ENCODE results near the gene PRKAG1.

PRKAG1 gene

DNA sequence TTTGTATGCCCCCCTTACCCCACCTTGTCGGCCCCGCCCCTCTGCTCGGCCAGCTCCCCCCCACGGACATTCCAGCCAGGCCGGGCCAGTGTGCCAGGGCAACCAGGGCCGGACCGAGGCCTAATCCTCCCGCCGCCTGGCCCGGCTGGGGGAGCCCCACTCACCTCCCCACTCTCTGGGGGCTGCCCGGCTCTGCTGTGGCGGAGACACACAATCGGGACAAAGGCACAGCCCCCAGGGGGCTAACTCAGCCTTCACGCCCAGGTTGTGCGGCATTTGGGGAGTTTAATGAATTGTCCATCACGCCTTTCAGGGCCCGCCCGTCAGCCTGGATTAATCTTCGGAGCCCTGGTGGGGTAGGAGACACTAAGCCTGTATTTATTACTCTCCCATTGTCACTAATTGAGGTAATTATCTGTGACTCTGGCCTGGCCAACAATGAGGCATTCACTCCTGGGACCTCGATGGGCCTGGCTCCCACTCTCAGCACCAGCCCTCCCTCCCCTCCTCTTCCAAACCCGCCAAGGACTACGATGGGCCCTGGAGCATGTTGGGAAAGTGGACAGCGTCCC, 31.8 kb downstream of the PRKAG1 start:
- H3K9me3 Mint-ChIP-seq, result no peaks in the 10 kb centered on the region
- peaks cover 10% of the 10 kb centered on the region for H3K36me3 Mint-ChIP-seq (ENCODE audit: insufficient read depth)
- no peak for ATAC-seq (replicated peaks)
- H3K4me1 Mint-ChIP-seq (ENCODE audit: low read depth in 2 of 2), result peaks cover 19 to 21% of the 10 kb centered on the region in 2 donors
- H3K27ac Mint-ChIP-seq, result no peak overlapping the region
- no peak overlapping the region for H3K4me3 Mint-ChIP-seq
- peaks cover 22 to 49% of the 10 kb centered on the region in 2 donors for H3K27me3 Mint-ChIP-seq
- no peak for DNase-seq

DNA sequence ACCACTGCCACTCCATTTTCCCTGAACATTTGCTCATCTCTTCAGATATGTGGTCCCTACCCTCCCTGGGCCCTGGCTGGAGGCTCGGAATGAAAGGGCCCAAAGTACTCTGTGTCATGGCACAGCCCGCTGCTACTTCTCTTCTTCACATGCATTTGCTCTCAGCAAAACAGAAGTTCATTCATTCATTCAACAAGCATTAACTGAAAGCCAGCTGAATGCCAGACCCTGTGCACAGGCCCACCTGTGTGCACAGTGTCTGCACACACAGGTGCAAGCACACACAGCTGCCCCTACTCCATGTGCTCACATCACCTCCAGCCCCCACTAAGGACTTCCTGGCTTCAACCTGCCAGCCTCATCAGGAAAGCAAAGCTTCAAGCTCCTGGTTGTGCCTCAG, 32.7 kb downstream of the PRKAG1 start:
- no peak overlapping the region for H3K27ac Mint-ChIP-seq
- H3K4me3 Mint-ChIP-seq, result no peak overlapping the region
- peaks cover 19 to 45% of the 10 kb centered on the region in 2 donors for H3K27me3 Mint-ChIP-seq
- H3K36me3 Mint-ChIP-seq (ENCODE audit: insufficient read depth), result peaks cover 19% of the 10 kb centered on the region
- H3K4me1 Mint-ChIP-seq (ENCODE audit: low read depth in 2 of 2), result peaks cover 27 to 30% of the 10 kb centered on the region in 2 donors
- no peak for ATAC-seq (replicated peaks)
- DNase-seq, result no peak
- H3K9me3 Mint-ChIP-seq, result no peaks in the 10 kb centered on the region

DNA sequence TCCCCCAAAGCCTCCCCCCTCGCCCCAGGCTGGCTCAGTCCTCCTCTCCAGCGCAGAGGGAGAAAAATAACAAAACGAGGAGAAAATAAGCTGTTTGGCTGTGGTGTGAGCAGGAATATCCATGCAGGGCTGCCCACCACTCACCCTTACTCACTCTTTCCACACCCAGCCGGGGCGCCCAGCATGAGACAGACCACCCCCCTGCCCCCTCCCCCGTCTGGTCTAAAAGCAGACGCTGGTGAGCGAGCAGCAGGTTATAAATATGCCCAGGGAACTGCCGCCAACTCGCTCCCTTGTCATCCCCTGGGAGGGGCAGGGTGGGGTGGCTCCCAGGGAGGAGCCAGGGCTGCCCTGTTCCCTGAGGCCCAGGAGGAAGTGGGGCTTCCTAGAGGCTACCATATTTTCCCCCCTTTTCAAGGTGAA, 33.1 kb downstream of the PRKAG1 start:
- Mint-ChIP-seq H3K27me3 (peaks cover 15 to 40% of the 10 kb centered on the region in 2 donors), H3K27ac (no peak overlapping the region), H3K4me1 (ENCODE audit: low read depth in 2 of 2) (peaks cover 30 to 32% of the 10 kb centered on the region in 2 donors), H3K4me3 (no peak overlapping the region), H3K36me3 (ENCODE audit: insufficient read depth) (peaks cover 23% of the 10 kb centered on the region), H3K9me3 (no peaks in the 10 kb centered on the region)
- DNase-seq (no peak), ATAC-seq (replicated peaks) (no peak)

DNA sequence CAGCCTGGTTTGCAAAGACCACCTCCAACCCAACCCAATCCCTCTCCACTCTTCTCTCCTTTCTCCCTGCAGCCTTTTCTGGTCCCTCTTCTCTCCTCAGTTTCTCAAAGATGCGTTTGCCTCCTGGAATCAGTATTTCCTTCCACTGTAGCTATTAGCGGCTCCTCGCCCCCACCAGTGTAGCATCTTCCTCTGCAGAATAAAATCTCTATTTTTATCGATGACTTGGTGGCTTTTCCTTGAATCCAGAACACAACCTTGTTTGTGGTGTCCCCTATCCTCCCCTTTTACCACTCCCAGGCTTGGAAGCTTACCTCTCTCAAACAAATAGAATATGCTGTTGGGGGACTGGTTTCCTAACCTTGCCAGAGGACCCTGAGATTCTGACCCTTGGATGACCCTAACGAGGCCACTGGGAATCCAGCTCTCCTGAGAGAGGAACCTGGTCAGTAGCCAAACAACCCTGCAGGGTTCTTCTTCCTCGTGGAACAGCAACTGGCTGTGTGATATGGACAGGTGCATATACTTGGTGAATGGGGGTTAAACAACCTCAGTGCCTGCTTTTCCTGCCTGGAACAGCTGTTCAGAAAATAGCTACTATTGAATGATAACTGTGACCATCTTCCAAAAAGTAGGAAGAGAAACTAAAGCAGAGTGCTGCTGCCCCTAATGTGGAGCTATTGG, 36.0 kb downstream of the PRKAG1 start:
- no peaks in the 10 kb centered on the region for H3K9me3 Mint-ChIP-seq
- DNase-seq, result no peak
- ATAC-seq (replicated peaks), result no peak
- peaks cover 40 to 48% of the 10 kb centered on the region in 2 donors for H3K4me1 Mint-ChIP-seq (ENCODE audit: low read depth in 2 of 2)
- H3K27ac Mint-ChIP-seq, result peak overlapping the region; percentile 44 to 94
- peaks cover 40% of the 10 kb centered on the region for H3K36me3 Mint-ChIP-seq (ENCODE audit: insufficient read depth)
- peaks cover 0 to 20% of the 10 kb centered on the region in 2 donors for H3K27me3 Mint-ChIP-seq
- H3K4me3 Mint-ChIP-seq, result peak overlapping the region; percentile 86 to 91

DNA sequence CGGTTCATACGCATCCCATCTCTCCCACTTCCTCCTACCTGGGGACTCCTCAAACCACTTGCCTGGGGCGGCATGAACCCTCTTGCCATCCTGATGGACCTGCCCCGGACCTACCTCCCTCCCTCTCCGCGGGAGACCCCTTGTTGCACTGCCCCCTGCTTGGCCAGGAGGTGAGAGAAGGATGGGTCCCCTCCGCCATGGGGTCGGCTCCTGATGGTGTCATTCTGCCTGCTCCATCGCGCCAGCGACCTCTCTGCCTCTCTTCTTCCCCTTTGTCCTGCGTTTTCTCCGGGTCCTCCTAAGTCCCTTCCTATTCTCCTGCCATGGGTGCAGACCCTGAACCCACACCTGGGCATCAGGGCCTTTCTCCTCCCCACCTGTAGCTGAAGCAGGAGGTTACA, 36.8 kb downstream of the PRKAG1 start:
- Mint-ChIP-seq H3K27ac (peak overlapping the region; percentile 44 to 94), H3K36me3 (ENCODE audit: insufficient read depth) (peaks cover 43% of the 10 kb centered on the region), H3K4me1 (ENCODE audit: low read depth in 2 of 2) (peaks cover 45 to 50% of the 10 kb centered on the region in 2 donors), H3K9me3 (no peaks in the 10 kb centered on the region), H3K27me3 (peaks cover 0 to 13% of the 10 kb centered on the region in 2 donors), H3K4me3 (peak overlapping the region; percentile 86 to 91)
- no peak for DNase-seq
- ATAC-seq (replicated peaks), result no peak

DNA sequence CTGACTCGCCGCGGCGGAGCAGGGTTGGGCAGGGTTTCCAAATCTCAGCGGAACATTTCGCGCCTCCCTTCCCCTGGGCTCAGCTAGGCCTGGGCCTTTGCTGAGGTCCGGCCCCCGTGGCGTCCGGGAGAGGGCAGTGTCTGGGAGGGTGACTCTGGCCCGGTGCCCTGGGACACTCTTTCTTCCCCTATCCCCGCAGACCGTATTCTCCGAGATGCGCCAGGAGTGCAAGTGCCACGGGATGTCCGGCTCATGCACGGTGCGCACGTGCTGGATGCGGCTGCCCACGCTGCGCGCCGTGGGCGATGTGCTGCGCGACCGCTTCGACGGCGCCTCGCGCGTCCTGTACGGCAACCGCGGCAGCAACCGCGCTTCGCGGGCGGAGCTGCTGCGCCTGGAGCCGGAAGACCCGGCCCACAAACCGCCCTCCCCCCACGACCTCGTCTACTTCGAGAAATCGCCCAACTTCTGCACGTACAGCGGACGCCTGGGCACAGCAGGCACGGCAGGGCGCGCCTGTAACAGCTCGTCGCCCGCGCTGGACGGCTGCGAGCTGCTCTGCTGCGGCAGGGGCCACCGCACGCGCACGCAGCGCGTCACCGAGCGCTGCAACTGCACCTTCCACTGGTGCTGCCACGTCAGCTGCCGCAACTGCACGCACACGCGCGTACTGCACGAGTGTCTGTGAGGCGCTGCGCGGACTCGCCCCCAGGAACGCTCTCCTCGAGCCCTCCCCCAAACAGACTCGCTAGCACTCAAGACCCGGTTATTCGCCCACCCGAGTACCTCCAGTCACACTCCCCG, 37.4 kb downstream of the PRKAG1 start:
- Mint-ChIP-seq H3K27ac (peak overlapping the region; percentile 85 to 94), H3K4me1 (ENCODE audit: low read depth in 2 of 2) (peaks cover 45 to 50% of the 10 kb centered on the region in 2 donors), H3K27me3 (peaks cover 0 to 7% of the 10 kb centered on the region in 2 donors), H3K4me3 (peak overlapping the region; percentile 86 to 91), H3K9me3 (no peaks in the 10 kb centered on the region), H3K36me3 (ENCODE audit: insufficient read depth) (peaks cover 43% of the 10 kb centered on the region)
- DNase-seq (peak in 2 of 3 experiments; percentile 55), ATAC-seq (replicated peaks) (peak; percentile 44)

DNA sequence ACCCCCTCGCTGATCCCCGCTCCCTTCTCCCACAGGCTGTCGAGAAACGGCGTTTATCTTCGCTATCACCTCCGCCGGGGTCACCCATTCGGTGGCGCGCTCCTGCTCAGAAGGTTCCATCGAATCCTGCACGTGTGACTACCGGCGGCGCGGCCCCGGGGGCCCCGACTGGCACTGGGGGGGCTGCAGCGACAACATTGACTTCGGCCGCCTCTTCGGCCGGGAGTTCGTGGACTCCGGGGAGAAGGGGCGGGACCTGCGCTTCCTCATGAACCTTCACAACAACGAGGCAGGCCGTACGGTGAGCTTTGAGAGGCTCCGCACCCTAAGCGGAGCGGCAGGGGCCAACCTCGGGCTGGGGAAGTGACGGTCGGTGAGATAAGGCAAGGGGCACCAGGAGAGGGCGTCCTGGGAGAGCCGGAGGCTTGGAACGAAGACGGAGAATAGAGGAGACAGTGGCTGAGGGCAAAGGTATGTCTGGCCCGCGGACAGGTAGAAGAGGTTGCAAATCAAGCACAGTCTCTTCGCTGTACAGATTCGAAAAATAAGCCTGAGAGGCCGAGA, 38.1 kb downstream of the PRKAG1 start:
- H3K4me3 Mint-ChIP-seq, result peak overlapping the region; percentile 86 to 91
- no peaks in the 10 kb centered on the region for H3K9me3 Mint-ChIP-seq
- peaks cover 0 to under 1% of the 10 kb centered on the region in 2 donors for H3K27me3 Mint-ChIP-seq
- H3K36me3 Mint-ChIP-seq (ENCODE audit: insufficient read depth), result peaks cover 43% of the 10 kb centered on the region
- H3K27ac Mint-ChIP-seq, result peak overlapping the region; percentile 85 to 94
- peaks cover 45 to 50% of the 10 kb centered on the region in 2 donors for H3K4me1 Mint-ChIP-seq (ENCODE audit: low read depth in 2 of 2)
- ATAC-seq (replicated peaks) (no peak), DNase-seq (peak in 2 of 3 experiments; percentile 27 to 43)

DNA sequence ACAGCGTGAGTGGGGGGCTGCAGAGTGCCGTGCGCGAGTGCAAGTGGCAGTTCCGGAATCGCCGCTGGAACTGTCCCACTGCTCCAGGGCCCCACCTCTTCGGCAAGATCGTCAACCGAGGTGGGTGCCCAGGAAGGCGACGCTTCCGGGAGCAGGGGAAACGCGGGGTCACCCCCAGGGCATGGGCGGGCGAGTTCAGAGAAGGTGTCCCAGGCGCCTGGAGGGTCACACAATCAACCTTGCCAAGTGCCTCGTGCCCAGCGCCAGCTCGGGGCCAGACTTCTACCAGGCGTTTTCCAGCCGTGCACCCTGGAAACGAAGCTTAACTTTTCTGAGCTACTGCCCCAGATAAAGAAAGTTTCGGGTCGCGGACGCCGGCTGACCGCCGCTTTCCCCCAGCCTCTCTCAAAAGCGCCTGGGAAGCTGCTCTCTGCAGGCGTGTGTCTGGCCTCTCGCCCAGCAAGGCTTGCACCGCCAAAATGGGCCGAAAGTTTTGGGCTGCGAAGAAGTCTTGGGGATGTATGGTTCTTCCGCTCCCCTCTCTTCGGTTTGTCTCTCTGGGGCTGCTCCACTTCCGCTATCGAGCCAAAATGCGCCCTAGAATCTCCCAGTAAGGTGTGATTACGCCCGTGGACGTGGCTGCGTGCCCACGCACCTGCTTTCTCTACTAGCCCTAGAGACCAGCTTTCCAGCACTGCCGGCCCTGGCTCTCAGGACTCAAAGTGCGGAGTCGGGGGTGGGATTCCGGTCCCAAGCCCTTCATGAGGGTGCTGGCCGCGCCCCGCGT, 38.8 kb downstream of the PRKAG1 start:
- DNase-seq (peak; percentile 53 to 62 (median 58)), ATAC-seq (replicated peaks) (peak; percentile 34)
- no peaks in the 10 kb centered on the region for H3K27me3 Mint-ChIP-seq
- peaks cover 45 to 50% of the 10 kb centered on the region in 2 donors for H3K4me1 Mint-ChIP-seq (ENCODE audit: low read depth in 2 of 2)
- H3K9me3 Mint-ChIP-seq, result no peaks in the 10 kb centered on the region
- peaks cover 43% of the 10 kb centered on the region for H3K36me3 Mint-ChIP-seq (ENCODE audit: insufficient read depth)
- peak overlapping the region; percentile 86 to 91 for H3K4me3 Mint-ChIP-seq
- peak overlapping the region; percentile 85 to 94 for H3K27ac Mint-ChIP-seq

DNA sequence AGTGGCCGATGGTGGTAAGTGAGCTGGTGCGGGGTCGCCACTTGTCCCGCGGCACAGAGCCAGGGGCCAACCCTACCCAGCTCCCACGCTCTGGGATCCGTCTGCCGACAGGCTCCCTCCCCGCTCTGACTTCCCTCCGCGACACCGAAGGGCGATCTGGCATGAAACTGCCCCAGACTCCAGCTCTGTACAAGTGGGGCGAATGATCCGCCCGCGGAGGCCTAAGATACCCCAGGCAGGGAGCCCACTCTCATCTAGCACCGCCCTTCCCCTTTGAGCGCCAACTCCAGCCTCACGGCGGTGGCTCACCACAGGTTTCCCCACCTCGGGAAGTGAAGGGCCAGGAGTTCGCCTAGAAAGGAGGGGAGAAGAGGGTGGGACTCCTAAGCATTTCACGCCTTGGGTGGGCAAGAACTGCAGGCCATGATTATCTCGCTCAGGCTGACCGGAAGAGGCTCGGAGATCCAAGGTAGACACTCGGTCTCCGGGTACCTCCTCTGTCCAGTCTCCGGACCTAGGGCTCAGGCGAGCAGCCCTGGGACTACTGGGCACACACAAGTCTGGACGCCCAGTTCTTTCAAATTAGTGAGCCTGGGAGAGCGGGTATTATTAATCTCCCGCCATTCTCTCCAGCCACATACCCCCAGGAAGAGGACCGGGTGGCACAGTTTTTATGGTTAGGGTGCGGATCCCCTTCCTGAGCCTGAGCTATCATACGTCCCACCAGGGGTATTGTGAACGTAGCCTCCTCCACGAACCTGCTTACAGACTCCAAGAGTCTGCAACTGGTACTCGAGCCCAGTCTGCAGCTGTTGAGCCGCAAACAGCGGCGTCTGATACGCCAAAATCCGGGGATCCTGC, 39.6 kb downstream of the PRKAG1 start:
- peak; percentile 2 for ATAC-seq (replicated peaks)
- H3K27ac Mint-ChIP-seq, result peak overlapping the region; percentile 85 to 94
- no peaks in the 10 kb centered on the region for H3K9me3 Mint-ChIP-seq
- peaks cover 42% of the 10 kb centered on the region for H3K36me3 Mint-ChIP-seq (ENCODE audit: insufficient read depth)
- H3K4me1 Mint-ChIP-seq (ENCODE audit: low read depth in 2 of 2), result peaks cover 45 to 50% of the 10 kb centered on the region in 2 donors
- DNase-seq, result no peak
- H3K27me3 Mint-ChIP-seq, result peaks cover 0 to 4% of the 10 kb centered on the region in 2 donors
- H3K4me3 Mint-ChIP-seq, result peak overlapping the region; percentile 86 to 91

DNA sequence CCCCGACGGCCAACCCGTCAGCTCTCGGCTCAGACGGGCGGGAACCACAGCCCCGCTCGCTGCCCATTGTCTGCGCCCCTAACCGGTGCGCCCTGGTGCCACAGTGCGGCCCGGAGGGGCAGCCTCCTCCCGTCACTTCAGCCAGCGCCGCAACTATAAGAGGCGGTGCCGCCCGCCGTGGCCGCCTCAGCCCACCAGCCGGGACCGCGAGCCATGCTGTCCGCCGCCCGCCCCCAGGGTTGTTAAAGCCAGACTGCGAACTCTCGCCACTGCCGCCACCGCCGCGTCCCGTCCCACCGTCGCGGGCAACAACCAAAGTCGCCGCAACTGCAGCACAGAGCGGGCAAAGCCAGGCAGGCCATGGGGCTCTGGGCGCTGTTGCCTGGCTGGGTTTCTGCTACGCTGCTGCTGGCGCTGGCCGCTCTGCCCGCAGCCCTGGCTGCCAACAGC, 40.3 kb downstream of the PRKAG1 start, which contains the start of gene WNT1:
WNT1 (plus strand) TSS at position 32 of the 450 bp plus-strand sequence; CDS start at position 361, 329 bp downstream.
- DNase-seq (peak in 1 of 3 experiments; percentile 19), ATAC-seq (replicated peaks) (peak; percentile 1)
- Mint-ChIP-seq H3K4me1 (ENCODE audit: low read depth in 2 of 2) (peaks cover 45 to 47% of the 10 kb centered on the region in 2 donors), H3K4me3 (peak within 1 kb of the TSS; percentile 86 to 91), H3K27me3 (peaks cover 5 to 10% of the 10 kb centered on the region in 2 donors), H3K36me3 (ENCODE audit: insufficient read depth) (peaks cover 42% of the 10 kb centered on the region), H3K9me3 (no peaks in the 10 kb centered on the region), H3K27ac (peak within 1 kb of the TSS; percentile 85 to 94)

DNA sequence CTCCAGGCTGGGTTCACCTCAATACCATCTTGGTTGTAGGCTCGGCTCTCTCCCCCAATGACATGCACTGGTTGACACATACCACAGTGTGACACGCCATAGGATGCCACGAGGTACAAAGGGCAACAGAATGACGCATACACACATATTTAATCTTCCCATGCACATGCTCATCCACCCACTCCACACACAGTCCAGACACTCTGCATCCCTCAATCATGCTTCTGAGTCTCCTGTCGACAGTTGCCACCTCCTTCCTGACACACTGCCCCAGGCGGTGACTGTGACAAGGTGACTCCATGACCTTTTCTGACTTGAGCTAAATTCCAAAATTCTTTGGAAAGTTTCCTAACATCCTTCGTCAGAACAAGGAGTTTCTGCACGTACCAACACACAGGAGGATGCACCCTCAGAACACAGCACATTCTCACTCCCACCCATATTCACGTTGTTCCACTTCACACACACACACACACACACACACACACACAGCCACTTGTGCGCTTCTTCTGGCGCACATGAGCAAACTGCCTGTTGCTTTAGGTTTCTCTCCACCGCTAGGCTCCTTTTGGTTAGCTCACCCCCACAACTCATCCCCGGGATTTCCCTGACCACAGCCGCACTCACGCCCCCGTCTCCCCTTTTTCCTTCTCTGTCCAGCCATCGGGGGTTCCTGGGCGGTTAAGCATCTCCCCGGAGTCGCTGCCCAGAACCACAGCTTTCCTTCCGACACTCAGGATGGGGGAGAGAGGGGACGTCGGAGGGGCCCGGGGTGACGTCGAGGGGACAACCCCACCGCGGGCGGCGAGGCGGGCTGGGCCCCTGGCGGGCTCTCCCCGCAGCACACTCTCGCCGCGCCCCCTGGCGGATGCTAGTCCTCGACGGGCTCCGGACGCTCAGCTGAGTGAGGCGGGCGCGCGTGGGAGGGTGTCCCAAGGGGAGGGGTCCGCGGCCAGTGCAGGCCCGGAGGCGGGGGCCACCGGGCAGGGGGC, 41.0 kb downstream of the PRKAG1 start:
- H3K27ac Mint-ChIP-seq, result peak overlapping the region; percentile 85
- DNase-seq, result peak; percentile 84 to 90 (median 86)
- H3K9me3 Mint-ChIP-seq, result no peaks in the 10 kb centered on the region
- H3K36me3 Mint-ChIP-seq (ENCODE audit: insufficient read depth), result peaks cover 42% of the 10 kb centered on the region
- H3K4me1 Mint-ChIP-seq (ENCODE audit: low read depth in 2 of 2), result peaks cover 44 to 49% of the 10 kb centered on the region in 2 donors
- H3K27me3 Mint-ChIP-seq, result peaks cover 10 to 17% of the 10 kb centered on the region in 2 donors
- peak overlapping the region; percentile 60 to 91 for H3K4me3 Mint-ChIP-seq
- ATAC-seq (replicated peaks), result peak; percentile 55
